H9 (cell line): ENCODE measurements around the gene C2CD4A. TPM values are rescaled to one million over a fixed set of nuclear protein-coding genes. Genes with fewer than 3 reads are reported as not detected.

Experiments
- DNase-seq: peaks from one replicate; pipeline ENCODE4 v3.0.0-alpha.2; 2017
- H2AFZ ChIP-seq: one replicate; pipeline ENCODE4 v1.6.1; 2013; ENCODE audit warnings: mild to moderate bottlenecking, low read length, control low read depth, moderate library complexity
- H2AK5ac ChIP-seq: 2 replicates; pipeline ENCODE4 v1.6.1; 2013; ENCODE audit warnings: low read length, control low read depth, mixed read lengths; ENCODE audit not compliant: insufficient read length
- H2BK120ac ChIP-seq: one replicate; pipeline ENCODE4 v1.6.1; 2013; ENCODE audit warnings: low read depth, mild to moderate bottlenecking, low read length, control low read depth, inconsistent platforms; ENCODE audit not compliant: poor library complexity, severe bottlenecking
- H2BK12ac ChIP-seq: 2 replicates; pipeline ENCODE4 v1.6.1; 2013; ENCODE audit warnings: low read length, control low read depth, mixed read lengths, low read depth; ENCODE audit not compliant: insufficient read length
- H2BK15ac ChIP-seq: 2 replicates; pipeline ENCODE4 v1.6.1; 2013; ENCODE audit warnings: low read depth, low read length, control low read depth
- H2BK20ac ChIP-seq: one replicate; pipeline ENCODE4 v1.6.1; 2013; ENCODE audit warnings: low read depth, mild to moderate bottlenecking, low read length, control low read depth, inconsistent platforms; ENCODE audit not compliant: poor library complexity, severe bottlenecking
- H2BK5ac ChIP-seq: 2 replicates; pipeline ENCODE4 v1.6.1; 2013; ENCODE audit warnings: low read length, control low read depth, mixed read lengths; ENCODE audit not compliant: insufficient read length
- H3K14ac ChIP-seq: 2 replicates; pipeline ENCODE4 v1.6.1; 2013; ENCODE audit warnings: low read length, control low read depth; ENCODE audit not compliant: insufficient read depth
- H3K18ac ChIP-seq: 2 replicates; pipeline ENCODE4 v1.6.1; 2013; ENCODE audit warnings: low read depth, mild to moderate bottlenecking, mixed read lengths, low read length, control low read depth; ENCODE audit not compliant: insufficient read length
- H3K23ac ChIP-seq: 2 replicates; pipeline ENCODE4 v1.6.1; 2013; ENCODE audit warnings: low read length, control low read depth, mixed read lengths, low read depth; ENCODE audit not compliant: insufficient read length
- H3K23me2 ChIP-seq: 2 replicates; pipeline ENCODE4 v1.6.1; 2013; ENCODE audit warnings: low read depth, mild to moderate bottlenecking, mixed read lengths, low read length, control low read depth; ENCODE audit not compliant: insufficient read length, poor library complexity, severe bottlenecking
- H3K27ac ChIP-seq: 2 replicates; pipeline ENCODE4 v1.5.1; 2013; ENCODE audit warnings: low read length, control low read depth, mixed read lengths, low read depth; ENCODE audit not compliant: insufficient read length
- H3K27me3 ChIP-seq: 2 replicates; pipeline ENCODE4 v1.6.1; 2013; ENCODE audit warnings: low read length, control low read depth, inconsistent platforms; ENCODE audit not compliant: insufficient read depth
- H3K4ac ChIP-seq: 2 replicates; pipeline ENCODE4 v1.6.1; 2013; ENCODE audit warnings: low read depth, mild to moderate bottlenecking, control low read depth, inconsistent platforms, low read length, moderate library complexity
- H3K4me1 ChIP-seq: 2 replicates; pipeline ENCODE4 v1.6.1; 2013; ENCODE audit warnings: low read length, control low read depth, inconsistent platforms; ENCODE audit not compliant: insufficient read depth
- H3K4me2 ChIP-seq: 2 replicates; pipeline ENCODE4 v1.6.1; 2013; ENCODE audit warnings: low read length, control low read depth, mixed read lengths; ENCODE audit not compliant: insufficient read length, insufficient read depth
- H3K56ac ChIP-seq: 2 replicates; pipeline ENCODE4 v1.6.1; 2013; ENCODE audit warnings: low read depth, mild to moderate bottlenecking, mixed read lengths, low read length, control low read depth; ENCODE audit not compliant: insufficient read length
- H3K79me1 ChIP-seq: 2 replicates; pipeline ENCODE4 v1.6.1; 2013; ENCODE audit warnings: low read depth, mild to moderate bottlenecking, moderate library complexity, low read length, control low read depth, inconsistent platforms; ENCODE audit not compliant: insufficient read depth, poor library complexity, severe bottlenecking
- H3K79me2 ChIP-seq: 2 replicates; pipeline ENCODE4 v1.6.1; 2013; ENCODE audit warnings: low read length, control low read depth, inconsistent platforms; ENCODE audit not compliant: insufficient read depth
- H3K9ac ChIP-seq: 2 replicates; pipeline ENCODE4 v1.6.1; 2013; ENCODE audit warnings: low read length, control low read depth, mixed read lengths; ENCODE audit not compliant: insufficient read length; ENCODE audit errors: extremely low read depth
- H3K9me3 ChIP-seq: one replicate; pipeline ENCODE4 v1.6.1; 2013; ENCODE audit warnings: low read depth, low read length, inconsistent platforms; ENCODE audit not compliant: control insufficient read depth
- H3T11ph ChIP-seq: one replicate; pipeline ENCODE4 v1.6.1; 2013; ENCODE audit warnings: mild to moderate bottlenecking, low read length, control low read depth, inconsistent platforms
- H4K20me1 ChIP-seq: one replicate; pipeline ENCODE4 v1.6.1; 2013; ENCODE audit not compliant: control insufficient read depth, insufficient read length, insufficient read depth
- H4K5ac ChIP-seq: 2 replicates; pipeline ENCODE4 v1.6.1; 2013; ENCODE audit warnings: low read depth, mild to moderate bottlenecking, mixed read lengths, low read length, control low read depth; ENCODE audit not compliant: insufficient read length
- H4K8ac ChIP-seq: replicated peaks from 2 replicates; pipeline ENCODE4 v1.6.1; 2013; ENCODE audit warnings: low read length, control low read depth, mixed read lengths, low read depth; ENCODE audit not compliant: insufficient read length
- H4K91ac ChIP-seq: 2 replicates; pipeline ENCODE4 v1.6.1; 2013; ENCODE audit warnings: low read depth, mild to moderate bottlenecking, moderate library complexity, mixed read lengths, low read length, control low read depth; ENCODE audit not compliant: insufficient read length
- H3K27ac Mint-ChIP-seq, 3 experiments: 2 replicates in 2 of 3; 3 replicates in 1 of 3; pipeline ENCODE4 v1.8.0; 2020 to 2021; ENCODE audit warnings: mixed read lengths in 3 of 3, mild to moderate bottlenecking in 1 of 3, moderate library complexity in 1 of 3
- H3K27me3 Mint-ChIP-seq: 2 replicates; pipeline ENCODE4 v1.8.0; 2021; ENCODE audit warnings: low read depth, mild to moderate bottlenecking, moderate library complexity, mixed read lengths
- H3K36me3 Mint-ChIP-seq, 3 experiments: 2 replicates in 2 of 3; 3 replicates in 1 of 3; pipeline ENCODE4 v1.8.0; 2020 to 2021; ENCODE audit warnings: low read depth in 3 of 3, mixed read lengths in 3 of 3; ENCODE audit not compliant: insufficient read depth in 1 of 3
- H3K4me1 Mint-ChIP-seq, 2 experiments: 2 replicates each; pipeline ENCODE4 v1.8.0; 2020; ENCODE audit warnings: mixed read lengths in 2 of 2
- H3K4me3 Mint-ChIP-seq, 2 experiments: 2 replicates in 1 of 2; 3 replicates in 1 of 2; pipeline ENCODE4 v1.8.0; 2020 to 2021; ENCODE audit warnings: mild to moderate bottlenecking in 2 of 2, mixed read lengths in 2 of 2, moderate library complexity in 1 of 2
- H3K9me3 Mint-ChIP-seq, 2 experiments: 2 replicates in 1 of 2; 3 replicates in 1 of 2; pipeline ENCODE4 v1.8.0; 2020; ENCODE audit warnings: mild to moderate bottlenecking in 2 of 2, mixed read lengths in 2 of 2, moderate library complexity in 1 of 2
- WGBS: extraction: QIAGEN DNeasy Blood & Tissue Kit; methylation state at CpG from one replicate; pipeline ENCODE4 v1.1.7; 2013; ENCODE audit warnings: missing lambda C conversion rate, low lambda C conversion rate, mixed read lengths; ENCODE audit not compliant: insufficient read length; ENCODE audit errors: extremely low coverage; 5-methylcytosine and 5-hydroxymethylcytosine counted together
- total RNA-seq: library from RNA; stranded (reverse); gene quantifications from 2 replicates; pipeline ENCODE4 v1.2.1, GENCODE V29; 2021
- TF ChIP-seq, protein P1 (sequence below): fragments of 200-600 bp; sonication (generic); conservative IDR thresholded peaks from 3 replicates; pipeline ENCODE4 v1.8.0; 2021; ENCODE audit warnings: antibody characterized with exemption, mild to moderate bottlenecking

The C2CD4A gene
- total RNA-seq, 1 experiment from 2014 or later = not detected

DNA sequence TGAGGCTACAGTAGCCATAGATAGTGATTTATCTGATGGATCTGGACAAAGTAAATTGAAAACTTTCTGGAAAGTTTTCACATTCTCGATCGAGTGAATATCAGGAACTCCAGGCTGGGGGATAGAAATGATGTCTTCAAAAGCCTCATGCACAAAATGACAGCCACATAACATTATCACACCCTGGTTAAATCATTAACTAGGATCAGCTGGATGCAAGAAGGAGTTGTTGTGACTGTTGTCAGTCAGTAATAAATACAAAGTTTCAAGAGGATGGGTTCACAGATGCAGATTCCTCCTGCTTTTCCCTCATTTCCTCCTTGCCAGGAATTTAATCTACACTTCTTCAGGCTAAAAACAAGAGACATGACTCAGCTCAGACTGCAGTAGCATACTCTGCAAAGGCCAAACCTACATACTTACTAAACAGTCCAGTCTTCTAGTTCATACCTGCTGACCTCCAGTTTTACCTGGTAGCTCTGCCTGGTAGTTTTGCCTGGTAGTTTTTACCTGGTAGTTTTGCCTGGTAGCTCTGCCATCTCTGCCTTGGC, 40.9 kb downstream of the C2CD4A start:
- H3K56ac ChIP-seq = no peak overlapping the region
- no peak overlapping the region for H3K4me2 ChIP-seq
- no peaks in the 10 kb centered on the region for H3K79me2 ChIP-seq
- no peak for DNase-seq
- no peak overlapping the region for H3K4ac ChIP-seq
- no peak overlapping the region for H3K9ac ChIP-seq
- H3K27me3 ChIP-seq = no peaks in the 10 kb centered on the region
- H3K36me3 Mint-ChIP-seq = no peaks in the 10 kb centered on the region
- H3T11ph ChIP-seq = no peak overlapping the region
- H2AFZ ChIP-seq = no peak overlapping the region
- no peak overlapping the region for H2BK15ac ChIP-seq
- no peak overlapping the region for H3K18ac ChIP-seq
- H3K4me1 Mint-ChIP-seq = no peaks in the 10 kb centered on the region
- H3K4me1 ChIP-seq = 0 out of 2 replicates have a peak, but pooled peaks cover 2% of the 10 kb centered on the region
- no peak overlapping the region for H3K27ac Mint-ChIP-seq
- WGBS = no CpG with 5 or more reads among the region's 2 CpGs
- no peaks in the 10 kb centered on the region for H3K9me3 Mint-ChIP-seq
- no peak overlapping the region for H3K23ac ChIP-seq
- no peak overlapping the region for H2BK20ac ChIP-seq
- TF ChIP-seq, protein P1, sequence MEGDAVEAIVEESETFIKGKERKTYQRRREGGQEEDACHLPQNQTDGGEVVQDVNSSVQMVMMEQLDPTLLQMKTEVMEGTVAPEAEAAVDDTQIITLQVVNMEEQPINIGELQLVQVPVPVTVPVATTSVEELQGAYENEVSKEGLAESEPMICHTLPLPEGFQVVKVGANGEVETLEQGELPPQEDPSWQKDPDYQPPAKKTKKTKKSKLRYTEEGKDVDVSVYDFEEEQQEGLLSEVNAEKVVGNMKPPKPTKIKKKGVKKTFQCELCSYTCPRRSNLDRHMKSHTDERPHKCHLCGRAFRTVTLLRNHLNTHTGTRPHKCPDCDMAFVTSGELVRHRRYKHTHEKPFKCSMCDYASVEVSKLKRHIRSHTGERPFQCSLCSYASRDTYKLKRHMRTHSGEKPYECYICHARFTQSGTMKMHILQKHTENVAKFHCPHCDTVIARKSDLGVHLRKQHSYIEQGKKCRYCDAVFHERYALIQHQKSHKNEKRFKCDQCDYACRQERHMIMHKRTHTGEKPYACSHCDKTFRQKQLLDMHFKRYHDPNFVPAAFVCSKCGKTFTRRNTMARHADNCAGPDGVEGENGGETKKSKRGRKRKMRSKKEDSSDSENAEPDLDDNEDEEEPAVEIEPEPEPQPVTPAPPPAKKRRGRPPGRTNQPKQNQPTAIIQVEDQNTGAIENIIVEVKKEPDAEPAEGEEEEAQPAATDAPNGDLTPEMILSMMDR = no peak
- no peak overlapping the region for H2BK12ac ChIP-seq
- no peak overlapping the region for H3K4me3 Mint-ChIP-seq
- no peak overlapping the region for H3K27ac ChIP-seq
- H3K9me3 ChIP-seq = no peaks in the 10 kb centered on the region
- no peaks in the 10 kb centered on the region for H4K20me1 ChIP-seq
- no peak overlapping the region for H2AK5ac ChIP-seq
- no peak overlapping the region for H4K5ac ChIP-seq
- no peaks in the 10 kb centered on the region; the same call in 1 of the 2 replicates for H3K27me3 Mint-ChIP-seq
- H3K14ac ChIP-seq = no peak overlapping the region
- no peak overlapping the region for H4K91ac ChIP-seq
- no peak overlapping the region for H2BK120ac ChIP-seq
- no peaks in the 10 kb centered on the region for H3K79me1 ChIP-seq
- H2BK5ac ChIP-seq = no peak overlapping the region
- H3K23me2 ChIP-seq = no peaks in the 10 kb centered on the region
- H4K8ac ChIP-seq = no peak overlapping the region
